Activated naive CD4-positive, alpha-beta T cell treated with anti-CD3 and anti-CD28 coated beads, Interleukin-2, amount 10 ng/mL, durations not matched to agents 7 days and 5 days (primary cell): ENCODE results near the gene CDX1.
A peak's percentile ranks its signal among the peaks of the same experiment; 100 is the strongest.

Experiments
- CTCF ChIA-PET: fragments of 350-600 bp; sonication (Branson Sonifier 250); formaldehyde crosslinking; loops from one replicate; lab custom pipeline; 2021; ENCODE audit warnings: antibody characterized with exemption; lab: Charles Lee
- DNase-seq: peaks from one replicate; pipeline ENCODE4 v3.0.0-alpha.2; 2020
- H3K27ac Mint-ChIP-seq: one replicate; pipeline ENCODE4 v1.8.0; 2021; ENCODE audit warnings: mild to moderate bottlenecking, moderate library complexity, mixed read lengths
- H3K27me3 Mint-ChIP-seq: one replicate; pipeline ENCODE4 v1.8.0; 2021; ENCODE audit warnings: mild to moderate bottlenecking, mixed read lengths
- H3K36me3 Mint-ChIP-seq: one replicate; pipeline ENCODE4 v1.8.0; 2021; ENCODE audit warnings: mixed read lengths
- H3K4me1 Mint-ChIP-seq: one replicate; pipeline ENCODE4 v1.8.0; 2021; ENCODE audit warnings: mixed read lengths
- H3K4me3 Mint-ChIP-seq: one replicate; pipeline ENCODE4 v1.8.0; 2021; ENCODE audit warnings: mild to moderate bottlenecking, moderate library complexity, mixed read lengths
- H3K9me3 Mint-ChIP-seq: one replicate; pipeline ENCODE4 v1.8.0; 2021; ENCODE audit warnings: mixed read lengths

The CDX1 gene

GRCh38 chr5:150211156-150212030 lies 44.8 kb downstream of the CDX1 start:
- CTCF ChIA-PET: interaction anchor here (0.9 kb wide), 1 partner anchor 49 kb away, joined by 3 read pairs; no protein-coding TSS in a partner anchor
- no peak for DNase-seq
- Mint-ChIP-seq H3K36me3 (no peaks in the 10 kb centered on the region), H3K27ac (no peak overlapping the region), H3K4me1 (peaks cover 22% of the 10 kb centered on the region), H3K4me3 (no peak overlapping the region), H3K9me3 (no peaks in the 10 kb centered on the region), H3K27me3 (peaks cover 78% of the 10 kb centered on the region)

GRCh38 chr5:150213530-150213929 lies 47.0 kb downstream of the CDX1 start:
- no peak for DNase-seq
- peaks cover 74% of the 10 kb centered on the region for H3K27me3 Mint-ChIP-seq
- H3K36me3 Mint-ChIP-seq: no peaks in the 10 kb centered on the region
- H3K4me3 Mint-ChIP-seq: no peak overlapping the region
- CTCF ChIA-PET: interaction anchor here (0.7 to 1.2 kb wide), 3 partner anchors 14 to 85 kb away, joined by 3 to 4 read pairs (median 3); no protein-coding TSS in a partner anchor
- H3K27ac Mint-ChIP-seq: no peak overlapping the region
- H3K9me3 Mint-ChIP-seq: no peaks in the 10 kb centered on the region
- peaks cover 16% of the 10 kb centered on the region for H3K4me1 Mint-ChIP-seq

GRCh38 chr5:150214289-150214688 lies 47.7 kb downstream of the CDX1 start:
- Mint-ChIP-seq H3K27ac (no peak overlapping the region), H3K9me3 (no peaks in the 10 kb centered on the region)

GRCh38 chr5:150215979-150216944 lies 49.7 kb downstream of the CDX1 start:
- CTCF ChIA-PET: interaction anchor here (0.7 to 2.0 kb wide), 7 partner anchors 15 to 295 kb away, joined by 3 to 11 read pairs (median 3); no protein-coding TSS in a partner anchor
- no peak for DNase-seq
- no peaks in the 10 kb centered on the region for H3K4me1 Mint-ChIP-seq
- H3K36me3 Mint-ChIP-seq: no peaks in the 10 kb centered on the region
- no peak overlapping the region for H3K27ac Mint-ChIP-seq
- H3K4me3 Mint-ChIP-seq: no peak overlapping the region
- peaks cover 50% of the 10 kb centered on the region for H3K27me3 Mint-ChIP-seq
- no peaks in the 10 kb centered on the region for H3K9me3 Mint-ChIP-seq

More at GRCh38 chr5:150214289-150214688, 47.7 kb downstream of the CDX1 start:
- Mint-ChIP-seq H3K4me3 (no peak overlapping the region), H3K4me1 (peaks cover 9% of the 10 kb centered on the region), H3K36me3 (no peaks in the 10 kb centered on the region), H3K27me3 (peaks cover 66% of the 10 kb centered on the region)
- CTCF ChIA-PET: interaction anchor here (0.7 to 1.0 kb wide), 2 partner anchors 15 to 32 kb away, joined by 3 to 4 read pairs; no protein-coding TSS in a partner anchor
- DNase-seq: no peak

GRCh38 chr5:150217038-150217437 lies 50.5 kb downstream of the CDX1 start:
- CTCF ChIA-PET: interaction anchor here (0.7 to 2.4 kb wide), 5 partner anchors 55 to 152 kb away, joined by 3 to 11 read pairs (median 4); no protein-coding TSS in a partner anchor
- H3K27me3 Mint-ChIP-seq: peaks cover 44% of the 10 kb centered on the region
- H3K27ac Mint-ChIP-seq: no peak overlapping the region
- DNase-seq: no peak
- no peaks in the 10 kb centered on the region for H3K9me3 Mint-ChIP-seq
- H3K4me3 Mint-ChIP-seq: no peak overlapping the region
- H3K4me1 Mint-ChIP-seq: no peaks in the 10 kb centered on the region
- no peaks in the 10 kb centered on the region for H3K36me3 Mint-ChIP-seq

GRCh38 chr5:150217873-150218692 lies 51.5 kb downstream of the CDX1 start:
- peaks cover 40% of the 10 kb centered on the region for H3K27me3 Mint-ChIP-seq
- CTCF ChIA-PET: interaction anchor here (0.7 to 3.6 kb wide), 20 partner anchors 8 to 384 kb away, joined by 3 to 26 read pairs (median 5); partner anchors contain the start of gene PDGFRB
- no peaks in the 10 kb centered on the region for H3K36me3 Mint-ChIP-seq
- peak; percentile 89 for DNase-seq
- H3K9me3 Mint-ChIP-seq: no peaks in the 10 kb centered on the region
- H3K27ac Mint-ChIP-seq: no peak overlapping the region
- H3K4me3 Mint-ChIP-seq: no peak overlapping the region
- H3K4me1 Mint-ChIP-seq: no peaks in the 10 kb centered on the region

GRCh38 chr5:150218693-150219035 lies 52.1 kb downstream of the CDX1 start:
- peaks cover 40% of the 10 kb centered on the region for H3K27me3 Mint-ChIP-seq
- H3K27ac Mint-ChIP-seq: no peak overlapping the region
- DNase-seq: no peak
- no peaks in the 10 kb centered on the region for H3K36me3 Mint-ChIP-seq
- H3K9me3 Mint-ChIP-seq: no peaks in the 10 kb centered on the region
- no peak overlapping the region for H3K4me3 Mint-ChIP-seq
- H3K4me1 Mint-ChIP-seq: no peaks in the 10 kb centered on the region
- CTCF ChIA-PET: interaction anchor here (0.7 to 3.6 kb wide), 21 partner anchors 9 to 385 kb away, joined by 3 to 26 read pairs (median 5); partner anchors contain the start of gene PDGFRB

GRCh38 chr5:150219142-150219541 lies 52.6 kb downstream of the CDX1 start:
- H3K9me3 Mint-ChIP-seq: no peaks in the 10 kb centered on the region
- H3K27me3 Mint-ChIP-seq: peaks cover 40% of the 10 kb centered on the region
- no peaks in the 10 kb centered on the region for H3K36me3 Mint-ChIP-seq
- no peaks in the 10 kb centered on the region for H3K4me1 Mint-ChIP-seq
- DNase-seq: no peak
- CTCF ChIA-PET: interaction anchor here (1.0 to 3.6 kb wide), 16 partner anchors 9 to 385 kb away, joined by 3 to 26 read pairs (median 6); partner anchors contain the start of gene PDGFRB
- H3K27ac Mint-ChIP-seq: no peak overlapping the region
- no peak overlapping the region for H3K4me3 Mint-ChIP-seq

GRCh38 chr5:150219861-150220260 lies 53.3 kb downstream of the CDX1 start:
- Mint-ChIP-seq H3K27me3 (peaks cover 33% of the 10 kb centered on the region), H3K4me3 (no peak overlapping the region), H3K9me3 (no peaks in the 10 kb centered on the region), H3K4me1 (no peaks in the 10 kb centered on the region), H3K36me3 (no peaks in the 10 kb centered on the region), H3K27ac (no peak overlapping the region)
- no peak for DNase-seq
- CTCF ChIA-PET: interaction anchor here (0.9 to 3.6 kb wide), 7 partner anchors 10 to 386 kb away, joined by 4 to 26 read pairs (median 8); no protein-coding TSS in a partner anchor

- Mint-ChIP-seq H3K27ac (no peak overlapping the region), H3K4me3 (no peak overlapping the region), H3K27me3 (peaks cover 18% of the 10 kb centered on the region), H3K9me3 (no peaks in the 10 kb centered on the region), H3K36me3 (no peaks in the 10 kb centered on the region), H3K4me1 (no peaks in the 10 kb centered on the region)
- CTCF ChIA-PET: no interaction called here
- no peak for DNase-seq
These were observed 54.9 kb downstream of the CDX1 start for GRCh38 chr5:150221471-150221870.

GRCh38 chr5:150222906-150223305 lies 56.3 kb downstream of the CDX1 start:
- no peaks in the 10 kb centered on the region for H3K4me1 Mint-ChIP-seq

GRCh38 chr5:150223474-150223873 lies 56.9 kb downstream of the CDX1 start:
- DNase-seq: no peak
- no peaks in the 10 kb centered on the region for H3K36me3 Mint-ChIP-seq
- no peaks in the 10 kb centered on the region for H3K4me1 Mint-ChIP-seq
- no peaks in the 10 kb centered on the region for H3K9me3 Mint-ChIP-seq
- H3K27me3 Mint-ChIP-seq: peaks cover 4% of the 10 kb centered on the region
- no peak overlapping the region for H3K27ac Mint-ChIP-seq
- CTCF ChIA-PET: interaction anchor here (1.0 kb wide), 1 partner anchor 126 kb away, joined by 3 read pairs; no protein-coding TSS in a partner anchor
- H3K4me3 Mint-ChIP-seq: no peak overlapping the region

More at GRCh38 chr5:150222906-150223305, 56.3 kb downstream of the CDX1 start:
- CTCF ChIA-PET: no interaction called here
- no peaks in the 10 kb centered on the region for H3K36me3 Mint-ChIP-seq
- DNase-seq: no peak
- no peak overlapping the region for H3K27ac Mint-ChIP-seq
- H3K27me3 Mint-ChIP-seq: peaks cover 4% of the 10 kb centered on the region
- no peaks in the 10 kb centered on the region for H3K9me3 Mint-ChIP-seq
- H3K4me3 Mint-ChIP-seq: no peak overlapping the region
